MCF 10A (cell line): ENCODE measurements around the gene PTPRF. TPM values are rescaled to one million over a fixed set of nuclear protein-coding genes. Genes with fewer than 3 reads are reported as not detected.

Experiments used
- Bru-seq: library from RNA; stranded (reverse); fragments of 400-500 nt; gene quantifications from one replicate; lab custom pipeline; 2021; lab: Mats Ljungman, UMichigan
- BruChase-seq, 2 experiments: library from RNA; stranded (reverse); fragments of 400-500 nt; gene quantifications; one replicate each; lab custom pipeline; 2021; lab: Mats Ljungman, UMichigan
- BruUV-seq: library from RNA; stranded (reverse); fragments of 400-500 nt; replicated peaks from 2 replicates; lab custom pipeline; 2021; lab: Mats Ljungman, UMichigan
- CTCF ChIA-PET: fragments of 300-600 bp; sonication (Branson Sonifier 250); formaldehyde crosslinking; extraction: SDS; loops from one replicate; lab custom pipeline; 2021; ENCODE audit warnings: antibody characterized with exemption, inconsistent platforms; lab: Yijun Ruan, JAX
- POLR2A ChIA-PET: fragments of 300-600, 350-650 bp; sonication (Branson Sonifier 250); formaldehyde crosslinking; extraction: SDS; loops from one replicate; lab custom pipeline; 2020; ENCODE audit warnings: antibody characterized with exemption, inconsistent platforms; lab: Yijun Ruan, JAX
- DNase-seq: peaks from one replicate; pipeline ENCODE4 v3.0.0-alpha.2; 2018; ENCODE audit not compliant: unreplicated experiment
- H3K27ac Mint-ChIP-seq: one replicate; pipeline ENCODE4 v1.8.0; 2022; ENCODE audit warnings: mild to moderate bottlenecking, low read depth, mixed read lengths; ENCODE audit not compliant: unreplicated experiment
- H3K27me3 Mint-ChIP-seq: one replicate; pipeline ENCODE4 v1.8.0; 2022; ENCODE audit warnings: mixed read lengths; ENCODE audit not compliant: insufficient read depth, unreplicated experiment
- H3K36me3 Mint-ChIP-seq: one replicate; pipeline ENCODE4 v1.8.0; 2022; ENCODE audit warnings: mild to moderate bottlenecking, moderate library complexity, mixed read lengths; ENCODE audit not compliant: insufficient read depth, unreplicated experiment
- H3K4me1 Mint-ChIP-seq: one replicate; pipeline ENCODE4 v1.8.0; 2022; ENCODE audit warnings: mixed read lengths; ENCODE audit not compliant: insufficient read depth, unreplicated experiment
- H3K4me3 Mint-ChIP-seq: one replicate; pipeline ENCODE4 v1.8.0; 2022; ENCODE audit warnings: mild to moderate bottlenecking, moderate library complexity, mixed read lengths; ENCODE audit not compliant: unreplicated experiment
- H3K9me3 Mint-ChIP-seq: one replicate; pipeline ENCODE4 v1.8.0; 2022; ENCODE audit warnings: mixed read lengths; ENCODE audit not compliant: unreplicated experiment
- CTCF ChIP-seq: fragments of 200-600 bp; IDR thresholded peaks from one replicate; pipeline ENCODE4 v1.8.0; 2022; ENCODE audit warnings: antibody characterized with exemption, mild to moderate bottlenecking; ENCODE audit not compliant: unreplicated experiment
- intact Hi-C: fragments of 100-400 bp; cut with micrococcal nuclease; formaldehyde crosslinking; loops from 2 replicates; pipeline ENCODE4 v1.14.1; 2022
- long read RNA-seq: library from polyadenylated mRNA; stranded (forward); transcript quantifications from one replicate; pipeline ENCODE4 v2.0.0, GENCODE V29; 2022
- total RNA-seq: library from RNA; stranded (reverse); gene quantifications from 2 replicates; pipeline ENCODE4 v1.2.3, GENCODE V29; 2022

The PTPRF gene
- 67.2 and 87.1 TPM in 2 replicates for total RNA-seq
- Bru-seq, nascent RNA, result percentile 49 among the genes with signal in this experiment
- percentile 59 among the genes with signal in this experiment for BruChase-seq, experiment 1, labeled RNA remaining after a 6-hour chase
- BruChase-seq, experiment 2, labeled RNA remaining after a 2-hour chase, result percentile 55 among the genes with signal in this experiment
- long read RNA-seq, full-length matches to known transcripts, result 7 of 60 reads
- long read RNA-seq, partial matches to known transcripts, result 45 of 60 reads
- long read RNA-seq, other reads (novel, unspliced or antisense), result 8 of 60 reads

GRCh38 chr1:43530483-43531106 lies at the start of gene PTPRF:
PTPRF (plus strand) TSS chr1:43530883; CDS start chr1:43545076, 14,193 bp downstream.
- BruUV-seq, result no TSS peak
- peak within 1 kb of the TSS; percentile 96 for H3K4me3 Mint-ChIP-seq
- ChIA-PET POLR2A (interaction anchor here (0.6 to 2.6 kb wide), 11 partner anchors 11 to 233 kb away, joined by 3 to 50 read pairs (median 4); partner anchors contain the start of genes KDM4A and ST3GAL3), CTCF (interaction anchor here (0.6 to 1.9 kb wide), 9 partner anchors 15 to 503 kb away, joined by 3 to 7 read pairs (median 5); no protein-coding TSS in a partner anchor)
- peaks cover 38% of the 10 kb centered on the region for H3K4me1 Mint-ChIP-seq
- no peaks in the 10 kb centered on the region for H3K27me3 Mint-ChIP-seq
- H3K9me3 Mint-ChIP-seq, result no peaks in the 10 kb centered on the region
- peak; percentile 42 for DNase-seq
- no peaks in the 10 kb centered on the region for H3K36me3 Mint-ChIP-seq
- no peak for TF ChIP-seq CTCF
- H3K27ac Mint-ChIP-seq, result peak within 1 kb of the TSS; percentile 91
- intact Hi-C loops, result no loop called here

GRCh38 chr1:43481491-43481890 lies 49.2 kb upstream of the PTPRF start:
- CTCF ChIA-PET, result no interaction called here

DNA sequence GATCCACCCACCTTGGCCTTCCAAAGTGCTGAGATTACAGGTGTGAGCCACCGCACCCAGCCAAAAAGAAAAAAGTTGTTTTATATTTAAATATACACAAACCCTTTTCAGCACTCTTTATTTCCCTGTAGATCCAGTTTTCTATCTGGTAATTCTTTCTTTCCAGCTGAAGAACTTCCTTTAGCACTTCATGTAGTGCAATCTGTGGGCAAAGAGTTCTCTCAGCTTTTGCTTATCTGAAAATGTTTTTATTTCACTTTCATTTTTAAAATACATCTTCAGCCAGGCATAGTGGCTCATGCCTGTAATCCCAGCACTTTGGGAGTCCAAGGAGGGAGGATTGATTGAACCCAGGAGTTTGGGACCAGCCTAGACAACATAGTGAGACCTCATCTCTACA lies 48.5 kb upstream of the PTPRF start:
- intact Hi-C loops, result no loop called here
- H3K36me3 Mint-ChIP-seq, result no peaks in the 10 kb centered on the region
- DNase-seq, result no peak
- ChIA-PET CTCF (no interaction called here), POLR2A (interaction anchor here (0.8 kb wide), 1 partner anchor 12 kb away, joined by 3 read pairs; no protein-coding TSS in a partner anchor)
- no peak for TF ChIP-seq CTCF
- no TSS peak for BruUV-seq
- H3K4me3 Mint-ChIP-seq, result no peak overlapping the region
- H3K9me3 Mint-ChIP-seq, result no peaks in the 10 kb centered on the region
- no peak overlapping the region for H3K27ac Mint-ChIP-seq
- no peaks in the 10 kb centered on the region for H3K27me3 Mint-ChIP-seq
- no peaks in the 10 kb centered on the region for H3K4me1 Mint-ChIP-seq

More at GRCh38 chr1:43481491-43481890, 49.2 kb upstream of the PTPRF start:
- BruUV-seq, result no TSS peak
- no peak for TF ChIP-seq CTCF
- intact Hi-C loops, result no loop called here
- H3K4me3 Mint-ChIP-seq, result no peak overlapping the region
- H3K27me3 Mint-ChIP-seq, result no peaks in the 10 kb centered on the region
- no peak for DNase-seq
- no peaks in the 10 kb centered on the region for H3K4me1 Mint-ChIP-seq
- POLR2A ChIA-PET, result interaction anchor here (0.8 kb wide), 1 partner anchor 11 kb away, joined by 3 read pairs; no protein-coding TSS in a partner anchor
- no peaks in the 10 kb centered on the region for H3K36me3 Mint-ChIP-seq
- H3K27ac Mint-ChIP-seq, result no peak overlapping the region
- H3K9me3 Mint-ChIP-seq, result no peaks in the 10 kb centered on the region

- ChIA-PET CTCF (interaction anchor here (0.6 kb wide), 1 partner anchor 22 kb away, joined by 3 read pairs; no protein-coding TSS in a partner anchor), POLR2A (interaction anchor here (0.7 kb wide), 1 partner anchor 42 kb away, joined by 5 read pairs; no protein-coding TSS in a partner anchor)
- no peak overlapping the region for H3K4me3 Mint-ChIP-seq
- TF ChIP-seq CTCF, result no peak
- no peaks in the 10 kb centered on the region for H3K9me3 Mint-ChIP-seq
- H3K36me3 Mint-ChIP-seq, result no peaks in the 10 kb centered on the region
- no peaks in the 10 kb centered on the region for H3K27me3 Mint-ChIP-seq
- H3K4me1 Mint-ChIP-seq, result no peaks in the 10 kb centered on the region
- no TSS peak for BruUV-seq
- intact Hi-C loops, result no loop called here
- no peak for DNase-seq
- H3K27ac Mint-ChIP-seq, result no peak overlapping the region
Measured at GRCh38 chr1:43484367-43484766, 46.3 kb upstream of the PTPRF start.
